Globus pallidus (tissue), 1 donor: ENCODE data around the gene PEMT.

Experiments used
- DNase-seq: peaks from one replicate; pipeline ENCODE4 v3.0.0-alpha.2; 2015; ENCODE audit warnings: low spot score

Gene PEMT

DNA sequence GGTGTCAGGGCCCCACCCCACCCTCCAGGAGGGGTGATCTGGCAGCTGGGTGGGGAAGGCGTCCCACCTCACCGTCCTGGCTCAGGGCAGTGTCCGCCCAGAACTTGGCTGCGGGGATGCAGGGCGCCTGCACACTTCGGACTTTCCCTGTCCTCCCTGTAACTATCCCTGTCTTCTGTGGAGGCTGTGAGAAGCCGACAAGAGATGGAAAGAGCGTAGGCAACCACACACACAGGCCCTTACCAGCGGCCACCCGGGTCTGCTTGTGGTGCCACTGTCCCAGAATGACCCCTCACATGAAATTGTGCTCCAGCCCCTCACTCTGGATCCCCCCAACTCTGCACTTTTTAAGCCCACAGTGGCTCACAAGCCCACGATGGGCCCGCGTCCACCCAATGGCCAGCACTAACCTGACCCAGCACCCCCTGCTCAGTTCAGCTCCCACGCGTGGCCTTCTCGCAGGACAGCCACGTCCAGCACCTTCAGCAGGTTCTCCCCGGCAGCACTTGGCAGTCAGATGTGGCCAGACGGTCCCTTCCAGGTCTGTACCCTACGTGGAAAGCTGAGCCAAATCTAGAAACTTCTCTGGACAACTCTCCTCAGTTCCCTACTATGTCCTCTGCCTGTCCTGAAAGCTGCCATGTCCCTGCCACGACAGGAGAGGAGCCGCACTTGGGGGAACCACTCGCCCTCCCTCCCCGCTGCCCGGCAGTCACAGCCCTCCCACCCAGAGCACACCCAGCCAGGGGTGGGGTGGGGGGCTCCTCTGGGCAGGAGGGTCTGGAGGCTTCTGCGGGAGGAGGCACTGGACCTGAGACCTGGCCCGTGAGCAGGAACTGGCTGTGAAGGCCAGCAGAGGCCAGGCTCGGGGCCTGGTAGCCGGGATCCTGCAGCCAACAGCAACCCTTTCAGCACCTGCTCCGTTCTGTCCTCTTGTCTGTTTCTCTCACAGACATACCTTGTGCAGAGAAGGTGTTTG, 38.0 kb downstream of the PEMT start:
- DNase-seq, result no peak

DNA sequence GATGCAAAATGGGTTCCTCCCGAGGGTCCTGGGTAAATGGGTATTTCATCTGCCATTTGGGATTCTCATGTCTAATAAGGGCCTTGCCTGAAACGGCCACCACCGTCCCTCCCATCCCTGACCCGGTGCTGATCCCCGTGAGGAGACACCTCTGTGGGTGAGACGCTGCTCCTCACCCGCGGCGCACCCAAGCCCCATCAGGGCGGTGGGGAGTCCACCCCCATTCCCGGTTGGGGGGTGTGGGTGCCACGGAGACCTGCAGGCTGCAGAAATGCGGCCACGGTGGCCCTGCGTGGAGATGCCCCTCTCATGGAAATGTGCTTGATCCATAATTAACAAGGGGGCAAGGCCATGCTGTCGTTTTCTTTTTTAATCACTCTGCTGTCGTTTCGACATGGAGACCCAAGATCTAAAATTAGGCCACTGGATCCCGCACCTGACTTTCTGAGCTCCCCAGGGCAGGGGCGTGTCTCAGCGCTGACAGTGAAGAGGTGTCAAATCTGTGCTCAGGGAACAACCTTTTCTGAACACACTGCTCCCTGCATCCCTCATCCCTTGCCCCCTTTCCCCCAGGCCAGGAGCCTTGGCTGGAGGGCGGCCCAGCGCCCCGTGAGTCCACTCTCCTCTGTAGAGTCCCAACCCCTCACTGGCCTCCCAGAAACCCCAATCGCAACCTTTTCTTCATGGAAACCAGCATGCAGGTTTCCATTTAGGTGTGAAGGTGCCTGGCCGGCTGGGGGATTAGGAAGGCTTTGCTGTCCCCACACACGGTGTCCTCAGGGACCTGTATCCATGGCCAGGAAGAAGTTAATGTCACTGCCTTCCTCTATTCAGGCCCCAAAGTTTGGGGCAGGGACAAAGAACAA, 38.9 kb downstream of the PEMT start:
- DNase-seq, result no peak

GRCh38 chr17:17551361-17551760, 40.1 kb downstream of the PEMT start:
- DNase-seq, result no peak

GRCh38 chr17:17549732-17550366, 41.7 kb downstream of the PEMT start:
- peak; percentile 24 for DNase-seq

DNA sequence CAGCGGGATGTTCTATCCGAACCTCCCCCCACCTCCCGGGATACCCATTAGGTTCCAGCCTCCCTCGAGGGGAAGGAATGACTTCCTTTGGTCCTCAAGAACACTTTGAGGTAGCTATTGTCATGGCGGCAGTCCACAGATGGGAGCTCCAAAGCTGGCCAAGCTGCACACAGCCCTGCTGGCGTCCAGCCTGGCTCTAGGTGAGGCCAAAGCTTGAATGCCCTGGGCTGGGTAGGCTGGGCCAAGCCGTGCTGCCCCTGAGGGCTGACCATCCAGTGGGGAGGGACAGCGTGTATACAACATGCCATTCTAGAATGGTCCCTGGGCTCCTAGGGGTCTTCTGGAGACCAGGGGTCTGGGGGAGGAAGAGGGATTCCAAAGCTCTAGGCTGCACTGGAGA, 43.5 kb downstream of the PEMT start:
- DNase-seq, result no peak

- no peak for DNase-seq
Measured at GRCh38 chr17:17547210-17547764, 44.2 kb downstream of the PEMT start.

DNA sequence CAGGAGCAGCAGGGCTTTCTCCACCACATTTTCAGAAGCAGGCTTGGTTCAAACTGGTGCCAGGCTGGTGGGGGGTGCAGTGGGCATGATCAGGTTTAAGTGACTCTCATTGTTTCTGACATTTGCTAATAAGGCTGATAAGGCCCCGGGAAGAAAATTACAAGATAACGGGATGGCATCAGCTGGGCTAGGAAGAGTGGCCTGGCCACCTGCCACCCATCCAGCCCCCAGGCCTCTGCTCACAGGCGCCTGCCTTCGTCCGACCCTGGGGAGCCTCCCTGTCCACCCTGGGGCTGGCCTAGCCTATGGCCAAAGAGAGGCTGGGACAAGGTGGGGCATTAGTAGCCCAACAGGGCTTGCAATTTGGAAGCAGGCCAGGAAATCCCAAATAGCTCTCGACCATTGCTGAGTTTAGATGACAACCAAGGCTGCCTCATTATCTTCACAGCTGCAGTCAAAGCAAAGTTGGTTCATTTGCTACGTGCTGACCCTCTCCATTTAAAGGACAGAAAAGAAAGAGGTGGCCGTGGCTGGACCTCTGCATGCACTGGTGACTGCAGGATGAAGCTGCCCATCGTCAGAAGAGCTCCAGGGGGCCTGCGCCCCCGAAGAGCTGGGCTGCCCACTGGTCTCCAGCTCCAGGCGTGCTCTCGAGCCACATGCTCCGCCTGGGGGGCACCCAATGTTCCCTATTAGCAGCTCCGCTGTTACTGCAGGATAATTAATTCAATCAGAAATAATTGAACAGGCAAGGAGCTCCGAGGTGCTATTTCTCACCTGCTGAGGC, 44.9 kb downstream of the PEMT start:
- DNase-seq, result no peak

DNA sequence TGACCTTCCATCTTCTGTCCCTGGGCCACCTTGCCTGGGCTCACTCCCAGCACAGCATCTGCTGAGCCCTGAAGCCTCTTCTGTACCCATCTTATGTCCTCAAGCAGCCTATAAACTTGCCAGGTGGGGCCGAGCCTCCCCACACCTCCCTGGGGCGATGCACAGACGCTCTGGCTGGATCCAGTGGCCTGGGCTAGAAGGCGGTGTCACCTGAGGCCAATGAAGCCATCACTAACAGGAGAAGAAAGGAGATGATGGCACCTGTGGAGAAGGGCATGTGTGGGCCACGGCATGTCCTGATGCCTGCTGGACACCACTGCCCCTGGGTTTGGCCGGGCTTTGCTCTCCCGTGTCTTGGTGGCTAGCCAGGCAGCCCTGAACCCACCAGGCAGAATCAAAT, 45.5 kb downstream of the PEMT start:
- no peak for DNase-seq

GRCh38 chr17:17545031-17545820, 46.3 kb downstream of the PEMT start:
- no peak for DNase-seq

GRCh38 chr17:17542906-17543635, 48.4 kb downstream of the PEMT start:
- DNase-seq, result no peak

DNA sequence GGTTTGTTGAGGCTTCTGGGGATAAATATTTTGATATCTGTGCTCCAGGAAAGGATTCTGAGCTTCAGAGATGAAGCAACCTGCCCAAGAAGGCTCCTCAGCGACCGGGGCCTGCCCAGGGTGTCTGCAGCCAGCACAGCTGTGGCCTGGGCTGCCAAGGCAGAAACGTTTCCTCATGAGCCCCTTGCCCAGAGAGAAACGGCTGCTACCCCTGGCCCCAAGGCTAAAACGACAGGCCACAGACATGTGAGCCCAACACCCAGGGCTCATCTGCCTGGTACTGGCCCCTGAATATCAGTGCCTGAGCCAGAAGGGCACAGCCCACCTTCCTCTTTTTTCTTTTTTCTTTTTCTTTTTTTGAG, 49.9 kb downstream of the PEMT start:
- DNase-seq, result no peak

GRCh38 chr17:17540935-17541639, 50.4 kb downstream of the PEMT start:
- DNase-seq, result no peak

DNA sequence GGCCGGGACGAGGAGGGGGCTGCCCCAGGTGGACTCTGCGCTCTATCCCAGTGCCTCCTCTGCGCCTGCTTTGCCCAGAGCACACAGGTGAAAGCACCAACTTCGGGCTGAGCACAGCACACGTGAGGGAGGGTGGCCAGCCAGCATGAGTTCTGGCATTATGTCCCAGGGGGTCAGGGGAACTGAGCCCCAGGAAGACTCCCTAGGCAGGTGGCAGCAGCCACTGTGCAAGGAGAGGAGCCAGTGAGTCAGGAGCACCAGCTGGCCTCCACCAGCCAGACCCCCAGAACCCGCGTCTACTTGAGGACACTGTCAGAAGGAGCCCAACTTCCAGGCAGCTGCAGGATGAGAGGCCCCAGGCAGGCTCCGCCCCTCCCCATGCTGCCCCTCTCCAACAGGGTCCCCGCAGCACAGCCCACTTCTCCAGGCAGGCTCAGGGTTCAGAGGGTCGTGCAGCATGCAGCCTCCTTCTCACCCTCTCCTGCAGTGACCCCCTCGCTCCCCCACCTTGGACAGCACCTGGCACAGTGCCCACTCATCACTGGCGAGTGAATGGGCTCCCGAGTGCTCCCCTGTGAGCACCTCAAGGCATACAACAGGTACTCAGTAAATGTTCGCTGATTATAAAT, 51.1 kb downstream of the PEMT start:
- DNase-seq, result no peak

DNA sequence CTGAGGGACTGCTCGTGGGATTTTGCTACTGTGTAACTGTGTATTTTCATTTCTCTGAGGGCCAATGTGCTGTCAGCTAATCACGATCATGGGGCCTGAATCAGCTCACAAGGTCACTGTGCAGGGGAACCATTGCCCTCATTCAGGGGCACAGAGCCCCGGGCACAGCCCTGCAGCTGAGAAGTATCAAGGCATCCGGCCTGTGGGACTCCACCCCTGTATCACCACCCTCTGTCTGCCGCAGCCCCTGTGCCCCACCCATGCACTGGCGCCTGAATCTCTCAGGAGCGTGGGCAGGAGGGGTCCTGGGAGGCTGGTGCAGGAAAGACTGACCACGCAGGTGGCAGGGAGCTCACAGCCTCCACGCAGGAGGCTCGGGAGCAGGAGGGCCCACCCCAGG, 51.9 kb downstream of the PEMT start:
- no peak for DNase-seq

DNA sequence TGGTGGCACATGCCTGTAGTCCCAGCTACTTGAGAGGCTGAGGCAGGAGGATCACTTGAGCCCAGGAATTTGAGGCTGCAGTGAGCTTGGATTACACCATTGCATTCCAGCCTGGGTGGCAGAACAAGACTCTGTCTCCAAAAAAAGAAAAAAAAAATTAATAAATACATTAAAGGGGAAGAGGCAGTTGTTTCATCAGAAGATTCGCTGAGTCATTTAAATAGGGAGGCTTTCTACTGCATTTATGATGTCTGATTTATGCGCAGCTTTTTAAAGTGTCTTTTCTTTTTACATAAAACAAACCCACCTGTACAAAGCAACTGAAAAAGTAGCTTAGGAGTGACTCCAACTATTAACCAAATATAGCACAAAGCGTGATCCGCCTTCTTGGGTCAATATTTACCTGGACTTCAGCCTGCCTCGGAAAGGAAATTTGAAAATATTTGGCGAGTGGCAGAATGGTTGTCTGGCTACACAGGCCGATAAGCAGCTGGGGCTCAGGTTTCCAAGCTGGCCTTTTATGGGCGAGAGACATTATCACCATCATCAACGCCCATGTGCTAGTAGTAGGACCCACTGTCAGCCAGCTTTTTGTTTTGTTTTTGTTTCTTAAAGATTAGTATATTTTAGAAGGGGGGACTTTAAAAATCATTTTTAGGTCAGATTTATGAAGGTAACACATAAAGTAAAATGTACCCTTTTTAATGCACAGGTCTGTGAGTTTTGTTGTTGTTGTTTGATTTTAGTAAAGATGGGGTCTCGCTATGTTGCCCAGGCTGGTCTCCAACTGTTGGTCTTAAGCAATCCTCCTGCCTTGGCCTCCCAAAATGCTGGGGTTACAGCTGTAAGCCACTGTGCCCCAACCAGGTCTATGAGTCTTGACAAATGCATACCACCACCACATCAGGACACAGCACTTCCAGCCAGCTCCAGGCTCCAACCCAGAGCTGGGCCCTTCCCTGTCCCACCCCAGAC, 52.8 kb downstream of the PEMT start:
- DNase-seq, result no peak

GRCh38 chr17:17537311-17538099, 54.0 kb downstream of the PEMT start:
- DNase-seq, result no peak

DNA sequence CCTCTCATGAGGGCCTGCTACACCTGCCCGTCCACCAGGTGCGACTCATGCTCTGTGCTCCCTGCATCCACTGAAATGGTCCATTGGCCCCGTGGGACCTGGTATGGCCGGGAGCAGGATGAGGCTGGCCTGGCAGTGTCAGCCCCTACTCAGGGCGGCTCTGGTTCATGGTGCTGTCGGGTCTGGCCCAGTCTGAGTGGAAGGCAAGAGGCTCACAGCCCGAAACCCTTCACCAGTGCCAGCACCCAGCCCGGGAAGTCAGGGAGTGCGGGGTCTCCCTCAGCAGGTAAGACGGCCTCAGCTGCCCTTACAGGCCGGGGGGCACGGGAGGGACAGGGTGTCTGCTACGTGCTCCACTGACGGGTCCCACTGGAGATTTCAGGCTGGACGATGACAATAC, 54.8 kb downstream of the PEMT start:
- no peak for DNase-seq
